COLO829 (cell line): ENCODE measurements around the gene BIRC6.
A peak's percentile ranks its signal among the peaks of the same experiment; 100 is the strongest.
"Not testable (repeated sequence)": the region's sequence is repeated elsewhere in the genome, so short reads cannot be mapped to it uniquely, and the experiment has no call there.

Source experiments
- DNase-seq: peaks from one replicate; pipeline ENCODE4 v3.0.0; 2012; ENCODE audit warnings: low spot score

BIRC6 gene

GRCh38 chr2:32452338-32453064, 95.7 kb downstream of the BIRC6 start:
- no peak for DNase-seq

DNA sequence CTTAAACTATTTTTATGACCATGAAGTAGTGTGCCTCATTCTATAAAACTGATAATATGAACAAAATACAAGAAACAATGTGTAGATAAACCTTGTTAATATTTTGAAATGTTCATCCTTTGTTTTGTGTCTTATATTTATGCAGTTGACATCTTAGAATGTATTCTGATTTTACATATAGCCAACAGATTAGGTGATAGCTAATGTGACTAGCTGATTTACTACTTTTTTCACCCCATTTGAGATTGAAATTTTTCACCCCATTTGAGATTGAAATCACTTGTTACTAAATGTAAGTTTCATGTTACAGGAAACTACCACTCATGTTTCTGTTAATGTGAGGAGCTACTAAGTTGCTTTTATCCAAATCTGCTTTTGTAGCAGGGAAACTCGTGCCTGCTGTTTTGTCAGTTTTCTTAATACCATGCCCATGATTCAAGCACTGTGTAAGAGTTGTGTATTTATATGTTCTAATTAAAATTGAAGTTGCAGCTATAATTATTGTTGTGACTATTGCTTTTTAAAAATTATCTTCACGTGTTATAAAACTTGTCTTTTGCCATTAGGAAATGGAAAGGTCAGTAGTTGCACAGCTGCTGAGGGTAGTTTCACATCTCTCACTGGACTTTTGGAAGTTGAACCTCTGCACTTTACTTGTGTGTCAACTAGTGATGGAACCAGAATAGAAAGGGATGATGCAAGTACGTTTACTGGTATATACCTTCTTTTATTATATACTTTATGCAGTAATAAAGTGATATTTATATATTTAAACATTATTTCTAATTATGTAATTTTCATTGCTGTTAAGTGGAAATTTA, 96.6 kb downstream of the BIRC6 start:
- DNase-seq = no peak

DNA sequence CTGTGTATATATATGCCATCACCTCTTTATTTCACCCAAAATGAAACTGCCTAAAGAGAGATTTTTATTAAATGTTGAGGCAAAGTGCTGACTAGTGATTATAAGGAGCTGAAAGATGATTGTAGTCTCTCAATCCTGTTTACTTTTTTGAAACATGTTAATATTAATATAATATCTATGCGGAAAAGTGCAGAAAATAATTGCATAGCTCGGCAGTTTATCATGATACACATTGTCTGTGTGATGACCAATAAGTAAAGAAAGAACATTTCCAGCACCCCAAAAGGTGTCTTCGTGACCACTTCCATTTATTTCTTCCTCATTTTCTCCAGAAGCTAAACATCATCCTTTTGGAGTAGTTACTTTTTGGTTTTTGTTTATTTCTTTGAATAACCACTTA, 99.0 kb downstream of the BIRC6 start:
- DNase-seq = no peak

DNA sequence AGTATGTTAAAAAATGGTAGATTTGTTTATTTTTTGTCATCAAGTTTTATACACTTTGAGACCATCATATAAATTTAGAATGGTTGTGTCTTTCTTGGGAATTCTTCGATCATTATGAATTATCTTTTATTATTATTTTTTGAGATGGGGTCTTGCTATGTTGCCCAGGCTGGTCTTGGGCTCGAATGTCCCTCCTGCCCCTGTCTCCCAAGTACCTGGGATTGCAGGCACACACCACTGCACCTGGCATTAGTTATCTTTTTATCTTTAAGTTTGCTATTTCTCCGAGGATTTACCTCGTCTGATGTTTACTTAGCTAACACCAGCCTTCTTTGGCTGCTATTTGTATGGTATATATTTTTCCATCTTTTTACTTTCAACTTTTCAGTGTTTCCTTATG, 100.0 kb downstream of the BIRC6 start:
- no peak for DNase-seq

DNA sequence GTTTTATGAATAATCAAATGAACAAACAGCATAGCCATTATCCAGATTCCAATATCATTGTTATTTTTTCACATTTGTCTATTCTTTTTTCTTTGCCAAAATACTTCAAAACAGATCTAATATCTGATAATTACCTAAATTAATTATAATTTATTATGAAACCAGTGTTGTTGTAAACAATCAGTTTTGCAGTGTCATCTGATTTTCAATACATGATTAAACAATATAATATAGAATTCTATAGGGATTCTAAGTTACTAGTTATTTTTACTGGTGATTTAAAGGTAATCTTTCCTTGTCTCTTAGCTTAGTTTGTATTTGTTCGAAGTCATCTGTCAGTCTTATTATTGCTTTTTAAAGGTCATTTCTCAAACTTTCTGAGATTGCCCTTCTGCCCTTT, 101.0 kb downstream of the BIRC6 start:
- DNase-seq = no peak

GRCh38 chr2:32460861-32461260, 104.0 kb downstream of the BIRC6 start:
- not testable (repeated sequence) for DNase-seq

DNA sequence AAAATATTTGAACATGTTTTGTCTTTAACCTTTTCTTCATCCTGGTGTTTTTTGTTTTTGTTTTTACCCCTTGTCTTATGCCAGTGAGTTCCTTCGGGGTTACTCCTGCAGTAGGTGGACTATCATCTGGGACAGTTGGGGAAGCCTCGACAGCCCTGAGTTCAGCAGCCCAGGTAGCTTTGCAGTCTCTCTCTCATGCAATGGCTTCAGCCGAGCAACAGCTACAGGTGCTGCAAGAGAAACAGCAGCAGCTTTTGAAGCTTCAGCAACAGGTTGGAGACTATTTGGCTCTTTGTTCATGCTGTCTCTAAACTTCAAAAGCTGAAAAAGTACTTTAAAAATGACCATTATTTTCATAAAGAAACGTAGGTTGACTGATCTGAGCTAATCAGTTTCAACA, 106.3 kb downstream of the BIRC6 start:
- no peak for DNase-seq

DNA sequence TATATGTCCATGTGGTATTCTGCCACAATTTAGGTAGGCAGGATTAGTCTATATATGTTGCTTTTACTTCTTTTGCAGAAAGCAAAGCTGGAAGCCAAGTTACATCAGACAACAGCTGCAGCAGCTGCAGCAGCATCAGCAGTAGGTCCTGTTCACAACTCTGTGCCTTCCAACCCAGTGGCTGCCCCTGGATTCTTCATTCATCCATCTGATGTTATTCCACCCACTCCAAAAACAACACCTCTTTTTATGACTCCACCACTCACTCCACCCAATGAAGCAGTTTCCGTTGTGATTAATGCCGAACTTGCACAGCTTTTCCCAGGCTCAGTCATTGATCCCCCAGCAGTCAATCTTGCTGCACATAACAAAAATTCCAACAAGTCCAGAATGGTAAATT, 107.6 kb downstream of the BIRC6 start:
- no peak for DNase-seq

- DNase-seq = no peak
Observed at GRCh38 chr2:32472605-32473004, 115.8 kb downstream of the BIRC6 start.

GRCh38 chr2:32474381-32474780, 117.6 kb downstream of the BIRC6 start:
- no peak for DNase-seq

- DNase-seq = no peak
Observed at GRCh38 chr2:32478889-32479620, 122.2 kb downstream of the BIRC6 start.

- no peak for DNase-seq
Observed at GRCh38 chr2:32479993-32480392, 123.2 kb downstream of the BIRC6 start.

GRCh38 chr2:32482471-32482870, 125.6 kb downstream of the BIRC6 start:
- DNase-seq = no peak

DNA sequence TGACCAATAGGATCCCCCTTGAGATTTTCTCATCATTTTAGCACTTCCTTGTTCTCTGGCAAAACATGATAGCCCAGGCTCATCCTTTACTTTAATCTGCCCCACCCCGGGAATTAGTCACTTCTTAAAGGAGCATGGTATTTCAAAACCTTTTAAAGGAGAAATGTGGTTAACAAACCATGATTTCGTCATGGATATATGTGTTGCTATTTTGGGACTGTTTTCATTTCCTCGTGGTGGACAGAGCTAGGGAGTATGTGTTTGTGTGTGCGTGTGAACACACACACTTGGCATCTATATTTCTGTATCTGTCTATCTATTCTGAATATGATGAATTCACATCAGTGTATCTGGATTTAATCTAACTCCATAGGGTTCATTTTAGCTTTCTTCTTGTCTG, 128.1 kb downstream of the BIRC6 start:
- peak; percentile 26 for DNase-seq

DNA sequence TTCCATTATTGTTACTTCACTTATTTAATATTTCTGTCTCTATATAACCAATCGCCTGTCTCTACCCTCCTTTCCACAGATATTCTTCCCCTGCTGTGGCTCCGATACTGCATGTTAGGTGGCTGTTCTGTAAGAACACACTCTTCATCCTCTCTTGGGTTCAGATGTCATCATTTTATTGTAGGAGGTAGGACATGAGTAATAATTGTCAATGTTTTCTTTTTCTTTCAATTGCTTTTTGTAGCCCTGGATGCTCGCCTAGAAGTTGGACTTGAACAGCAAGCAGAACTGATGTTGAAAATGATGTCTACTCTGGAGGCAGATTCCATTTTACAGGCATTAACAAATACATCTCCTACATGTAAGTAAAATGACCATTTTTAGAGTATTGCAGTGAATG, 128.6 kb downstream of the BIRC6 start:
- no peak for DNase-seq

GRCh38 chr2:32489061-32489460, 132.2 kb downstream of the BIRC6 start:
- no peak for DNase-seq

DNA sequence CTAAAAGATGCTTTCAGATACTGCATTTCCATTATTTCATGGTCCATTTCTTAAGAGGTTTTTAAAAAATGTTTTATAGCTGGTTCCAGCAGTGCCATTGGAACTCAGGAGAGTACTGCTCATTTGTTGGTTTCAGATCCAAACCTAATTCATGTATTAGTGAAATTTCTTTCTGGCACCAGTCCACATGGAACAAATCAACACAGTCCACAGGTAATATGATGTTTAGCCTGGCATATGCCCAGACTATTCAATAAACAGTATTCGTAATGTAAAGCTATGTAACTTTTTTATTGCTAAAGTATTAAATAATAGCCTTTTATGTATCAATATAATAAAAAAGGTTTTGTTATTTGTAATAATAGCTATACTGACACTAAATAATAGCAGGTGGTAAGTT, 134.5 kb downstream of the BIRC6 start:
- no peak for DNase-seq

DNA sequence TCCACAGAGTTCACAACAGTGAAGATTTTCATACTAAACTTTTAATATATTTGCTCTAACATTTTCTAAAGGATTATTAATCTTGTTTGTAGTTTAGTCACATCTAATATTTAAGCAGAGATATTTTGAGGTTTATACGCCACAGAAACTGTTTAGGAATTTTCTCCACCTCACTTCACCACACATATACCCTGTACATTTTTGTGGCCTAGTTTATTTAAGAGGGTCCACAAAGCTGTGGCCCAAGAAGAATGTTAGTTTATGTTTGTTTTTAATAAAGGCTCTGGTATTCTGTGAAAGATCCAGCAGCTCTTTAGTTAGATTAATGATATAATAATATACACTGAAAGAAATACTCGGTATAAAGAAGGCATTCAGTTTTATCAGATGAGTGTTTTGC, 138.3 kb downstream of the BIRC6 start:
- no peak for DNase-seq

DNA sequence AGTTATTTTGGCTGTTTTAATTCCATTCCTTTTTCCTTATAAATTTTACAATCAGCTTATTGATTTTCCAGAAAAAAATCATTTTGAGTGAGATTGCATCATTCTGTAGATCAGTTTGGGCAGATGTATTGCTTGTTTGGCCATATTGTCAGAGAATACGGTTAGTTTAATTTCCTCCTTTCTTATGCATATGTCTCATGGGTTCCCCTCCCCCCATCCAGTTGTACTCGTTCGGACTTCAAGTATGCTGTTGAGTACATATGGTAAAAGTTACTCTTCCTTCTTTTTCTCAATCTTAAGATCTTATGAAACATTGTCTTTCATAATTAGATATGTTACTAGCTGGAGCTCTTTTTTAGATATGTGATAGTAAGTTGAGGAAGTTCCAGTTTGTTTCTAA, 139.8 kb downstream of the BIRC6 start:
- DNase-seq = no peak

- DNase-seq = no peak
Observed at GRCh38 chr2:32498306-32498705, 141.5 kb downstream of the BIRC6 start.

DNA sequence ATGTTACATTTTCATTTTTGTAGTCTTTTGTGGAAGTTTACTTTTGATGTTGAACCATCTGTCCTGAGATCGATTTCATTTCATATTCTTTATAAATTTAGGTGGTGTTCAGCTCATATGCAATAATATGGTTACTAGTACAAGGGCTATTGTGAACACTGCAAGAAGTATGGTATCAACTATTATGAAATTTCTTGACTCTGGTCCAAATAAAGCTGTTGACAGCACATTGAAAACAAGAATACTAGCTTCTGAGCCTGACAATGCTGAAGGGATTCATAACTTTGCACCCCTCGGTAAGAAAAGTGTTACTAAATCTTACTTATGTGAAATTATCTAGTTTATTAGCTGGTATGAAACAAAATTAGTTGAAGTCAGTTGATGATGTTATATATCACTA, 146.1 kb downstream of the BIRC6 start:
- DNase-seq = no peak

- DNase-seq = no peak
Observed at GRCh38 chr2:32504877-32505478, 148.2 kb downstream of the BIRC6 start.

DNA sequence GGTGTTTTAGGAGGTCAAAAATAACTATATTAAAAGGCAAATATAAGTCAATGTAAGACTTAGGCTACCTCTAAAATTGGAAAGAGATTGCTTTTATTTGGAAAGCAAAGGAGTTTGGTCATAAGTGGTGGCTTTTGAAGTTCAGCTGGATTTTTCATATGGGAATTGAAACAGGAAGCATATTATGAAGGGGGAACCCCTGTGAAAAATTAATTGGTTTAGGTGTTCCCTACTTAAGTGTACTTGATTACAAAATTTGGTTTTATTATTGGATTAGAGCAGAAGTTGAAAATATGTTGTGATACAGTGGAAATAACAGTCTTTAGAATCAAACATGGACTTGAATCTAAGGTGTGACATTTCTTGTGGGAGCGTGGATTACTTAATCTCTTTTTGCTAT, 149.6 kb downstream of the BIRC6 start:
- no peak for DNase-seq
